Measurements from ENCODE around the gene GRK5. TPM values are rescaled to one million over a fixed set of nuclear protein-coding genes. Genes with fewer than 3 reads are reported as not detected.

Gene GRK5
- total RNA-seq, 1 experiment from 2014 or later, result 4.5 TPM

DNA sequence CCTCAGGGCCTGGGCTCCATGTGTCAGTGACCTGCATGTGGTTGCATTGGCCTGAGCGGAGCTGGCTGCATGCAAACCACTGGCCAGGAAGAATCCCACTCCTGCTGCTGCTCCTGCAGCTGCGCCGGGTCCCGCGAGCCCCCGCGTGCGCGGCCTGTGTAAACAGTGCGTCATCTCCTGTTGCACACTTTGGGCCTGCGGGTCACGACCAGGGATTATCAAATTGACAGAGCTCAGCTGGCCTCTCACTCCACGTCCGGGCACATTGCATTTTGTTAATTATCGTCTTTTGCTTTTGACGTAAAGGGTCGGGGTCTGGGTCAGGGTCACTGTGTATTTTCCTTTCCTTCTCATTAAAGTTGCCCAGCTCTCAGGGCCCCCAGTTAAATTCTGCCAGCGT lies 202.5 kb downstream of the GRK5 start:
- H3K4me3 ChIP-seq (ENCODE audit: low read length), result no peak overlapping the region
- POLR2A ChIA-PET (ENCODE audit: unreplicated experiment), result no interaction called here
- no peaks in the 10 kb centered on the region for H3K4me1 ChIP-seq (ENCODE audit: insufficient read depth, low read length)
- no peaks in the 10 kb centered on the region for H3K27me3 ChIP-seq (ENCODE audit: low read length)
- H3K4me2 ChIP-seq (ENCODE audit: low read length), result no peak overlapping the region
- H2AFZ ChIP-seq (ENCODE audit: low read length), result no peak overlapping the region
- DNase-seq (no peak), ATAC-seq (no peak)
- H3K79me2 ChIP-seq (ENCODE audit: low read length), result no peaks in the 10 kb centered on the region
- no TSS peak for BruUV-seq (replicated peaks)
- TF ChIP-seq, protein P1, sequence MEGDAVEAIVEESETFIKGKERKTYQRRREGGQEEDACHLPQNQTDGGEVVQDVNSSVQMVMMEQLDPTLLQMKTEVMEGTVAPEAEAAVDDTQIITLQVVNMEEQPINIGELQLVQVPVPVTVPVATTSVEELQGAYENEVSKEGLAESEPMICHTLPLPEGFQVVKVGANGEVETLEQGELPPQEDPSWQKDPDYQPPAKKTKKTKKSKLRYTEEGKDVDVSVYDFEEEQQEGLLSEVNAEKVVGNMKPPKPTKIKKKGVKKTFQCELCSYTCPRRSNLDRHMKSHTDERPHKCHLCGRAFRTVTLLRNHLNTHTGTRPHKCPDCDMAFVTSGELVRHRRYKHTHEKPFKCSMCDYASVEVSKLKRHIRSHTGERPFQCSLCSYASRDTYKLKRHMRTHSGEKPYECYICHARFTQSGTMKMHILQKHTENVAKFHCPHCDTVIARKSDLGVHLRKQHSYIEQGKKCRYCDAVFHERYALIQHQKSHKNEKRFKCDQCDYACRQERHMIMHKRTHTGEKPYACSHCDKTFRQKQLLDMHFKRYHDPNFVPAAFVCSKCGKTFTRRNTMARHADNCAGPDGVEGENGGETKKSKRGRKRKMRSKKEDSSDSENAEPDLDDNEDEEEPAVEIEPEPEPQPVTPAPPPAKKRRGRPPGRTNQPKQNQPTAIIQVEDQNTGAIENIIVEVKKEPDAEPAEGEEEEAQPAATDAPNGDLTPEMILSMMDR (conservative IDR thresholded peaks at IDR 0.05; ENCODE audit: low read depth, low read length), result no peak
- no peak for TF ChIP-seq EZH2phosphoT487 (IDR thresholded peaks at IDR 0.05; ENCODE audit: borderline replicate concordance, low read length)
- TF ChIP-seq EZH2 (IDR thresholded peaks at IDR 0.05; ENCODE audit: low read length, unreplicated experiment), result no peak
- H3K36me3 ChIP-seq (ENCODE audit: low read depth, low read length), result no peaks in the 10 kb centered on the region
- H3K27ac ChIP-seq (ENCODE audit: low read length), result no peak overlapping the region
- H3K9me2 ChIP-seq (replicated peaks; ENCODE audit: low read length), result no peaks in the 10 kb centered on the region
- intact Hi-C loops (cut with micrococcal nuclease), result loop anchor here (10.0 kb wide), 1 partner anchor 105 kb away; no protein-coding TSS in a partner anchor
- CTCF ChIA-PET, result no interaction called here
- H3K9me3 ChIP-seq (ENCODE audit: low read length), result no peaks in the 10 kb centered on the region
- H4K20me1 ChIP-seq (ENCODE audit: low read length), result no peaks in the 10 kb centered on the region
- no peaks in the 10 kb centered on the region for H3F3A ChIP-seq (ENCODE audit: low read length, unreplicated experiment)
- H3K9ac ChIP-seq (ENCODE audit: low read length), result no peak overlapping the region

DNA sequence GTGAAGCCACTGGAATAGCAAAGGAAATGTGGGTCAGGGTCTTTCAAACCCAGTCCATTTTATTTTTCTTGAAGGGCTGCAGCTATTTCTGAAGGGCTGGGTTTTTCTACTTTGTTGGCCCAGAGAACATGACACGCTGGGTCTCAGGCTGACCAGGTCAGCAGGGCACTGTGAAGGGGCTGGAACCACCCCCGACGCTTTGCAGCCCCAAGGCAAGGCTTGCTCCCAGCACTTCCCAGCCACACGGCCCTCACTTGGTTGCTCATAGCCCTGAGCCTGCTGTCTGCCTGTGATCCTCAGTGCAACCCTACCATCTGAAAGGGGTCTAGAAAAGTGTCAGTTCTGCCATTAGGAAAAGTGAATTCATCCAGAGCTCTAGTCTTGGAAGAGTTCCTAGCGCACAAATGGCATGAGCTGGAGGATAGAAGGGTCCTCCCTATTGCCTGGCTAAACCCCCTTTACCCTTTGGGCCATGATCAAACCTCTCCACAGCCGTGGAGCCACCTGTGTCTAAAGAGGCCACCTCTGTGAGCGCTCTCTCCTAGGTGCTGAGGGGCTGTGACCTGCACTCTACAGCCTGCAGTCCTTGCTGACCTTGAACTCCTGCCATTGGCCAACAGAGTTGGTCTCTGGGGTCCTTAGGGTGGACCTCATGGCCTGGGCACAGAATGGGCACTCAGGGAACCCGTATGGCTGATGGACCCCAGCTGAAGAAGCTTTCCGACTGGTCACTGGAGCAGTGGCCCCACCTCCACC lies 203.2 kb downstream of the GRK5 start:
- H4K20me1 ChIP-seq (ENCODE audit: low read length), result no peaks in the 10 kb centered on the region
- intact Hi-C loops (cut with micrococcal nuclease), result loop anchor here (10.0 kb wide), 1 partner anchor 106 kb away; no protein-coding TSS in a partner anchor
- no peaks in the 10 kb centered on the region for H3K4me1 ChIP-seq (ENCODE audit: insufficient read depth, low read length)
- H3F3A ChIP-seq (ENCODE audit: low read length, unreplicated experiment), result no peaks in the 10 kb centered on the region
- no peak overlapping the region for H3K4me3 ChIP-seq (ENCODE audit: low read length)
- no peaks in the 10 kb centered on the region for H3K9me2 ChIP-seq (replicated peaks; ENCODE audit: low read length)
- POLR2A ChIA-PET (ENCODE audit: unreplicated experiment), result no interaction called here
- H3K27me3 ChIP-seq (ENCODE audit: low read length), result no peaks in the 10 kb centered on the region
- ATAC-seq, result no peak
- H3K36me3 ChIP-seq (ENCODE audit: low read depth, low read length), result no peaks in the 10 kb centered on the region
- H3K27ac ChIP-seq (ENCODE audit: low read length), result no peak overlapping the region
- no peaks in the 10 kb centered on the region for H3K79me2 ChIP-seq (ENCODE audit: low read length)
- BruUV-seq (replicated peaks), result no TSS peak
- no peak overlapping the region for H3K9ac ChIP-seq (ENCODE audit: low read length)
- TF ChIP-seq EZH2phosphoT487 (IDR thresholded peaks at IDR 0.05; ENCODE audit: borderline replicate concordance, low read length) (no peak), EZH2 (IDR thresholded peaks at IDR 0.05; ENCODE audit: low read length, unreplicated experiment) (no peak)
- TF ChIP-seq, protein P1 (conservative IDR thresholded peaks at IDR 0.05; ENCODE audit: low read depth, low read length), result no peak
- CTCF ChIA-PET, result no interaction called here
- no peak for DNase-seq
- no peak overlapping the region for H3K4me2 ChIP-seq (ENCODE audit: low read length)
- H2AFZ ChIP-seq (ENCODE audit: low read length), result no peak overlapping the region
- no peaks in the 10 kb centered on the region for H3K9me3 ChIP-seq (ENCODE audit: low read length)
